ENCODE results near the gene HERC4. TPM values are rescaled to one million over a fixed set of nuclear protein-coding genes. Genes with fewer than 3 reads are reported as not detected.

HERC4 gene
- total and polyA plus RNA-seq, 9 of the 15 experiments (the other 6 are each of a cell fraction or from before 2014, with no cell fraction given): 12.5 to 33.5 (median 22.8) TPM

- intact Hi-C loops (cut with micrococcal nuclease): no loop called here
- Histone ChIP-seq H3K27me3 (ENCODE audit: control insufficient read depth in 2 of 2, insufficient read depth in 2 of 2, low read length in 2 of 2) (no peaks in the 10 kb centered on the region), H3K79me2 (ENCODE audit: control insufficient read depth, insufficient read depth, low read length) (no peaks in the 10 kb centered on the region), H3K4me1 (replicated peaks in 1 of 2; ENCODE audit: control insufficient read depth in 2 of 2, insufficient read depth in 2 of 2, low read length in 2 of 2) (no peaks in the 10 kb centered on the region), H4K20me1 (replicated peaks; ENCODE audit: control insufficient read depth, insufficient read depth, low read length) (no peaks in the 10 kb centered on the region), H3K36me3 (ENCODE audit: control insufficient read depth, insufficient read depth, low read length) (peaks cover 24% of the 10 kb centered on the region), H3K9me1 (ENCODE audit: control insufficient read depth, insufficient read depth, low read length) (no peaks in the 10 kb centered on the region), H3K27ac (ENCODE audit: extremely low read depth, low read depth, low read length) (no peak overlapping the region), H3K4me3 (no peak overlapping the region), H3K9me3 (replicated peaks; ENCODE audit: control insufficient read depth, insufficient read depth, low read depth, low read length) (no peaks in the 10 kb centered on the region), H3K4me2 (ENCODE audit: insufficient read depth, low read length) (no peak overlapping the region), H2AFZ (ENCODE audit: low read depth, low read length) (no peak overlapping the region), H3K9ac (ENCODE audit: insufficient read depth in 1 of 2, low read depth in 2 of 2, low read length in 2 of 2) (no peak overlapping the region)
- FAIRE-seq: no peak
- no peak for DNase-seq (ENCODE audit: extremely low read depth in 1 of 4, low spot score in 3 of 4)
- ChIA-PET POLR2A (interaction anchor here (1.1 to 1.5 kb wide), 3 partner anchors 10 to 57 kb away, joined by 3 read pairs; no protein-coding TSS in a partner anchor), CTCF (ENCODE audit: low intra/inter-chr PET ratio) (no interaction called here)
- in situ Hi-C loops (cut with MboI): no loop called here
- no peak for ATAC-seq
- 95% methylated on average over 9 of the region's 9 CpGs for WGBS (ENCODE audit: insufficient coverage, low coverage, missing lambda C conversion rate)
- BruUV-seq (replicated peaks): no TSS peak
- TF ChIP-seq ZNF140 (CRISPR knock-in tag; IDR thresholded peaks at IDR 0.05) (no peak), HCFC1 (IDR thresholded peaks at IDR 0.05; ENCODE audit: low read depth, low read length) (no peak), ZBTB1 (CRISPR knock-in tag; IDR thresholded peaks at IDR 0.05; ENCODE audit: borderline replicate concordance, low read depth) (no peak), ZNF589 (CRISPR knock-in tag; IDR thresholded peaks at IDR 0.05; ENCODE audit: low read depth) (no peak), CC2D1A (IDR thresholded peaks at IDR 0.05) (no peak), ZNF707 (CRISPR knock-in tag; conservative IDR thresholded peaks at IDR 0.05) (no peak), ZNF431 (CRISPR knock-in tag; IDR thresholded peaks at IDR 0.05) (no peak), KDM4B (IDR thresholded peaks at IDR 0.05; ENCODE audit: borderline replicate concordance in 2 of 2, low read depth in 1 of 2) (no peak), ZNF280B (CRISPR knock-in tag; IDR thresholded peaks at IDR 0.05) (no peak), BHLHE40 (IDR thresholded peaks at IDR 0.05; ENCODE audit: low read length) (no peak), ZNF174 (CRISPR knock-in tag; IDR thresholded peaks at IDR 0.05) (no peak), ZNF24 (IDR thresholded peaks at IDR 0.05) (no peak), GATA2 (CRISPR knock-in tag; IDR thresholded peaks at IDR 0.05) (no peak), PHTF2 (CRISPR knock-in tag; IDR thresholded peaks at IDR 0.05) (no peak), MTA3 (IDR thresholded peaks at IDR 0.05; ENCODE audit: borderline replicate concordance) (no peak)
- TF ChIP-seq, protein P1, sequence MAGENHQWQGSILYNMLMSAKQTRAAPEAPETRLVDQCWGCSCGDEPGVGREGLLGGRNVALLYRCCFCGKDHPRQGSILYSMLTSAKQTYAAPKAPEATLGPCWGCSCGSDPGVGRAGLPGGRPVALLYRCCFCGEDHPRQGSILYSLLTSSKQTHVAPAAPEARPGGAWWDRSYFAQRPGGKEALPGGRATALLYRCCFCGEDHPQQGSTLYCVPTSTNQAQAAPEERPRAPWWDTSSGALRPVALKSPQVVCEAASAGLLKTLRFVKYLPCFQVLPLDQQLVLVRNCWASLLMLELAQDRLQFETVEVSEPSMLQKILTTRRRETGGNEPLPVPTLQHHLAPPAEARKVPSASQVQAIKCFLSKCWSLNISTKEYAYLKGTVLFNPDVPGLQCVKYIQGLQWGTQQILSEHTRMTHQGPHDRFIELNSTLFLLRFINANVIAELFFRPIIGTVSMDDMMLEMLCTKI (IDR thresholded peaks at IDR 0.05; ENCODE audit: partially characterized antibody): no peak
- TF ChIP-seq, protein P2, sequence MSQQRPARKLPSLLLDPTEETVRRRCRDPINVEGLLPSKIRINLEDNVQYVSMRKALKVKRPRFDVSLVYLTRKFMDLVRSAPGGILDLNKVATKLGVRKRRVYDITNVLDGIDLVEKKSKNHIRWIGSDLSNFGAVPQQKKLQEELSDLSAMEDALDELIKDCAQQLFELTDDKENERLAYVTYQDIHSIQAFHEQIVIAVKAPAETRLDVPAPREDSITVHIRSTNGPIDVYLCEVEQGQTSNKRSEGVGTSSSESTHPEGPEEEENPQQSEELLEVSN (IDR thresholded peaks at IDR 0.05; ENCODE audit: borderline replicate concordance in 1 of 2, extremely low read depth in 1 of 2, insufficient read depth in 1 of 2, insufficient read length in 1 of 2, low read depth in 1 of 2, low read length in 1 of 2, poor library complexity in 1 of 2, severe bottlenecking in 1 of 2): no peak
Observed at GRCh38 chr10:67935223-67935622, 139.9 kb downstream of the HERC4 start.
